ENCODE results near the gene OPRD1.
A peak's percentile ranks its signal among the peaks of the same experiment; 100 is the strongest.

The OPRD1 gene

DNA sequence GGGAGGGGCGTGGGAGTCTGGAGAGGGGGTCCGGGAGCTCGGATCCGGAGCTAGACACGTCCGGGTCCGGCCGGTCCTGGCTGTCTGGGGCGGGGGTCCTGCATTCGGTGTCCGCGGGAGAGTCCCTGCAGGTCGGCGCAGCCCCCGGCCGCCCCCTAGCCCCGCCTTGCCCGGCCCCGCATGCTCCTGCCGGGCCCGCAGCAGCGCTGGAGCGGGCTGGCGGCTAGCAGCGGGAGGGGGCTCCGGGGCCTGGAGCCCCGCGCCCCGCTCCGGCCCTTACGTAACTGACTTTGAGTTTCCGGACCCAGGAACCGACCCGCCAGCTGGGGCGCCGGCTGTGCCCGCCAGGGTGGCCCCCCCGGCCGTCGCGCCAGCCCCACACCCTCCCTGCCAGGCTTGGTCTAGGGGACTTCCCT, 75.5 kb downstream of the OPRD1 start:
- Histone ChIP-seq H3K9me3 (ENCODE audit: control extremely low read depth in 1 of 5, control insufficient read depth in 4 of 5, insufficient read depth in 2 of 5, low read depth in 1 of 5, low read length in 4 of 5) (no peaks in the 10 kb centered on the region), H3K4me3 (ENCODE audit: control insufficient read depth in 1 of 7, extremely low read depth in 1 of 7, insufficient read depth in 4 of 7, low read depth in 2 of 7, low read length in 6 of 7) (peak overlapping the region; percentile 84 to 95 (median 92)), H3K4me1 (ENCODE audit: control extremely low read depth in 1 of 4, control insufficient read depth in 4 of 4, insufficient read depth in 4 of 4, low read length in 3 of 4) (peaks cover 17 to 59% (median 46%) of the 10 kb centered on the region in 4 experiments), H3K27me3 (replicated peaks in 2 of 5; ENCODE audit: control insufficient read depth in 4 of 5, insufficient read depth in 5 of 5, low read length in 4 of 5) (no peaks in the 10 kb centered on the region), H3K27ac (ENCODE audit: insufficient read depth in 1 of 2, low read depth in 1 of 2, low read length in 2 of 2, poor library complexity in 1 of 2, severe bottlenecking in 2 of 2) (peak overlapping the region; percentile 81 to 89), H3K36me3 (ENCODE audit: control insufficient read depth in 4 of 4, insufficient read depth in 4 of 4, low read length in 3 of 4) (peaks cover 0 to 26% (median 1%) of the 10 kb centered on the region in 4 experiments)
- peak in 2 of 3 donors; percentile 81 to 87 for DNase-seq
- under 1% methylated on average over 41 of the region's 41 CpGs for WGBS (ENCODE audit: insufficient coverage)
- CTCF ChIA-PET = interaction anchor here (1.0 to 3.2 kb wide), 6 partner anchors 9 to 1820 kb away, joined by 3 to 13 read pairs (median 4); no protein-coding TSS in a partner anchor
- POLR2A ChIA-PET = interaction anchor here (0.9 to 1.3 kb wide), 4 partner anchors 14 to 145 kb away, joined by 3 to 6 read pairs (median 3); partner anchors contain the start of gene EPB41

DNA sequence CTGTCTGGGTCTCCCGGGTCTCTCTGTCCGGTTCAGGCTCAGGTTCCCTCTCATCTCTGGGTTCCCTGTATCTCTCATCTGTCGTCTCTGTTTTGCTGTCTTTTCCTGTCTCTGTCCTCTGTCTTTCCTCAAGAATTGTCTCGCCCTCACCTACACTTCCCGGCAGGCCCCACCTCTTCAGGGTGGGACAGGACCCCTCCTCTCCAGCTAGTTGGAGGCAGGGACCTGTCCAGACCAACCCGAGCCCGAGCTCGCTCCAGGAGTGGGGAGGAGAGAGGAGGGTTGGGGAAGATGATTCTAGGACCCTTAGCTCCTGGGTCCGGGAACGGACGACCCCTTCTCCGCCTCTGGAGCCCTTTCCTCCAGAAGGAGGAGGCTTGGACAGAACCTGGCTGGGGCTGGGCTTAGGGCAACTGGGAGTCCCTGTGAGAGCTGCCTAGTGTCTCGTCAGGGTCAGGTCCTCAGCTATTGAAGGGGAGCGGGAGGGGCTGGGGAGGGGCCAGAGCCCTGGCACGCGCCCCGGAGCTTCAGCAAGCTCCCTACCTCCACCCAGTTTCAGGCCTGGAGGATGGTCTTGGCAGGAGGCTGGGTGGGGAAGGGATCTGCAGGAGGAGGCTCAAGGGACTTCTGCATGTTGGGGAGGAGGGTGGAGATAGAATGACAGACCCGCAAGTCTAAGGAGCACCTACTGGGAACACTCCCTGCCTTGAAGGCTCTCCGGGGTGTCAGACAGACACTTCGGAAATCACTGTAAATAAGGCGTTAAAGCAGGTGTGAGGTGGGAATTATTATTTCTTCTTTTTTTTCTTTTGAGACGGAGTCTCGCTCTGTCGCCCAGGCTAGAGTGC, 76.1 kb downstream of the OPRD1 start:
- DNase-seq = peak in 2 of 3 donors; percentile 19 to 35
- Histone ChIP-seq H3K4me1 (ENCODE audit: control extremely low read depth in 1 of 4, control insufficient read depth in 4 of 4, insufficient read depth in 4 of 4, low read length in 3 of 4) (peaks cover 17 to 58% (median 46%) of the 10 kb centered on the region in 4 experiments), H3K27ac (ENCODE audit: insufficient read depth in 1 of 2, low read depth in 1 of 2, low read length in 2 of 2, poor library complexity in 1 of 2, severe bottlenecking in 2 of 2) (peak overlapping the region in 1 of 2 experiments; percentile 89), H3K27me3 (replicated peaks in 2 of 5; ENCODE audit: control insufficient read depth in 4 of 5, insufficient read depth in 5 of 5, low read length in 4 of 5) (no peaks in the 10 kb centered on the region), H3K36me3 (ENCODE audit: control insufficient read depth in 4 of 4, insufficient read depth in 4 of 4, low read length in 3 of 4) (peaks cover 0 to 26% (median 1%) of the 10 kb centered on the region in 4 experiments), H3K9me3 (ENCODE audit: control extremely low read depth in 1 of 5, control insufficient read depth in 4 of 5, insufficient read depth in 2 of 5, low read depth in 1 of 5, low read length in 4 of 5) (no peaks in the 10 kb centered on the region), H3K4me3 (ENCODE audit: control insufficient read depth in 1 of 7, extremely low read depth in 1 of 7, insufficient read depth in 4 of 7, low read depth in 2 of 7, low read length in 6 of 7) (peak overlapping the region; percentile 84 to 95 (median 92))
- ChIA-PET CTCF (interaction anchor here (0.7 to 3.2 kb wide), 8 partner anchors 9 to 1820 kb away, joined by 3 to 13 read pairs (median 4); no protein-coding TSS in a partner anchor), POLR2A (interaction anchor here (0.8 to 1.3 kb wide), 4 partner anchors 13 to 39 kb away, joined by 3 to 6 read pairs (median 3); partner anchors contain the start of gene EPB41)
- WGBS (ENCODE audit: insufficient coverage) = 17% methylated on average over 11 of the region's 24 CpGs

DNA sequence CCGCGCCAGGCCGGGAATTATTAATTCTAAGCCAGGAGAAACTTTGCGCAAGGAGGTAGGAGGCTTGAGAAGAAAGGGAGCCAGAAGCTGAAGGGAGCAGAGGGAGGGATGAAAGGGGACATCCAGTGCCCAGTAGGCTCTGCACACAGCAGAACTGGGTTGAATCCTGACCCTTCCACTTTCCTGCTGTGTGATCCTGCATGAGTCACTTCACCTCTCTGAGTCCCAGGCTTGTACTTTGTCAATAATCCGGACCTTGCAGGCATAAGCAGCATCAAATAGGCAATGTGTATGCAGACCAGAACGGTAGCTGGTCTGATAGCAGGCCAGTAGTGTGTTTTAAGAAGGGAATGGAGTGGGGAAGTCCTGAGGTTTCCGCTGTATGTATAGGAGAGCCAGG, 76.9 kb downstream of the OPRD1 start:
- DNase-seq = no peak
- Histone ChIP-seq H3K27me3 (replicated peaks in 2 of 5; ENCODE audit: control insufficient read depth in 4 of 5, insufficient read depth in 5 of 5, low read length in 4 of 5) (no peaks in the 10 kb centered on the region), H3K4me1 (ENCODE audit: control extremely low read depth in 1 of 4, control insufficient read depth in 4 of 4, insufficient read depth in 4 of 4, low read length in 3 of 4) (peaks cover 17 to 50% (median 37%) of the 10 kb centered on the region in 4 experiments), H3K36me3 (ENCODE audit: control insufficient read depth in 4 of 4, insufficient read depth in 4 of 4, low read length in 3 of 4) (peaks cover 0 to 28% (median 3%) of the 10 kb centered on the region in 4 experiments), H3K27ac (ENCODE audit: insufficient read depth in 1 of 2, low read depth in 1 of 2, low read length in 2 of 2, poor library complexity in 1 of 2, severe bottlenecking in 2 of 2) (no peak overlapping the region), H3K9me3 (ENCODE audit: control extremely low read depth in 1 of 5, control insufficient read depth in 4 of 5, insufficient read depth in 2 of 5, low read depth in 1 of 5, low read length in 4 of 5) (no peaks in the 10 kb centered on the region), H3K4me3 (ENCODE audit: control insufficient read depth in 1 of 7, extremely low read depth in 1 of 7, insufficient read depth in 4 of 7, low read depth in 2 of 7, low read length in 6 of 7) (no peak overlapping the region)
- 100% methylated on average over 6 of the region's 7 CpGs for WGBS (ENCODE audit: insufficient coverage)
- POLR2A ChIA-PET = no interaction called here
- CTCF ChIA-PET = interaction anchor here (1.3 to 3.2 kb wide), 5 partner anchors 10 to 144 kb away, joined by 3 to 13 read pairs (median 5); no protein-coding TSS in a partner anchor

DNA sequence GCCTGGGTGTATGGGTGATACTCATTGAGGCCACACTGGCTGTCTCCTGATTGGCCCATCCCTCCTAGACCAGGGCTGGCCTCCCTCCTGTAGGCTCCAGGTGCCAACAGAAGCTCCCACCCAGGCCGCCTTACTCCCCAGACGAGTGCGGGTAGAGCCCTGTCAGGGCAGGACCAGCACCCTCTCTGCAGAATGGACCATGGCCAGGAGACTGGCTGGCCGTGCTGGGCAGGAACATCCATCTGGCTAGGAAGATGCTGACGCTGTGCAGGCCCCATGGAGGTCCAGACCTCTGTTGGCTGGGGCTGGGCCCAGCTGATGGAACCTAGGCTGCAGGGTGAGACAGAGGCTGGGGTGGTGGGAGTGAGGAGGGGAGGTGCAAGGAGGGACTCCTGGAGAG, 77.4 kb downstream of the OPRD1 start:
- Histone ChIP-seq H3K27ac (ENCODE audit: insufficient read depth in 1 of 2, low read depth in 1 of 2, low read length in 2 of 2, poor library complexity in 1 of 2, severe bottlenecking in 2 of 2) (no peak overlapping the region), H3K27me3 (replicated peaks in 2 of 5; ENCODE audit: control insufficient read depth in 4 of 5, insufficient read depth in 5 of 5, low read length in 4 of 5) (no peaks in the 10 kb centered on the region), H3K36me3 (ENCODE audit: control insufficient read depth in 4 of 4, insufficient read depth in 4 of 4, low read length in 3 of 4) (peaks cover 0 to 30% (median 4%) of the 10 kb centered on the region in 4 experiments), H3K4me1 (ENCODE audit: control extremely low read depth in 1 of 4, control insufficient read depth in 4 of 4, insufficient read depth in 4 of 4, low read length in 3 of 4) (peaks cover 17 to 45% (median 33%) of the 10 kb centered on the region in 4 experiments), H3K4me3 (ENCODE audit: control insufficient read depth in 1 of 7, extremely low read depth in 1 of 7, insufficient read depth in 4 of 7, low read depth in 2 of 7, low read length in 6 of 7) (no peak overlapping the region), H3K9me3 (ENCODE audit: control extremely low read depth in 1 of 5, control insufficient read depth in 4 of 5, insufficient read depth in 2 of 5, low read depth in 1 of 5, low read length in 4 of 5) (no peaks in the 10 kb centered on the region)
- ChIA-PET CTCF (interaction anchor here (1.3 to 3.2 kb wide), 5 partner anchors 9 to 144 kb away, joined by 3 to 13 read pairs (median 5); no protein-coding TSS in a partner anchor), POLR2A (no interaction called here)
- DNase-seq = no peak
- WGBS (ENCODE audit: insufficient coverage) = 98% methylated on average over 5 of the region's 5 CpGs

DNA sequence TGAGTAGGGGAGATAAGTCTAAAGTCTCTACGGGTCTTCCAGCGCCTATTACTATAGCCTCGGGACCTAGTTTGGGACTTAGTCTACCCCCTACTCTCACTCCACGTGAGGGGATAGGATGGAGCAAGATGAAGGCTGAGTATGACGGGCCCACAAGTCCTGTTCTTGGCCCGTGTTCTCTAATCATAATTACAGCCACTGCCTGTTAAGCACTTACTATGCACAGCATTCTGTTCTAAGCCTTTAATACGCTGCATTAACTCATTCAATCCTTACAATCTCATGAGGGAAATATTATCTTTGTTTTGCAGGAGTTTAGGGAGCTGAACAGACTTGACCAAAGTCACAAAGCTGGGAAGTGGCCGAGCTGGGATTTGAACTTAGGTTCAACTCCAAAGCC, 78.5 kb downstream of the OPRD1 start:
- no peaks in the 10 kb centered on the region for H3K9me3 ChIP-seq (ENCODE audit: control extremely low read depth in 1 of 5, control insufficient read depth in 4 of 5, insufficient read depth in 2 of 5, low read depth in 1 of 5, low read length in 4 of 5)
- 87% methylated on average over 5 of the region's 8 CpGs for WGBS (ENCODE audit: insufficient coverage)
- H3K4me1 ChIP-seq (ENCODE audit: control extremely low read depth in 1 of 4, control insufficient read depth in 4 of 4, insufficient read depth in 4 of 4, low read length in 3 of 4) = peaks cover 10 to 35% (median 25%) of the 10 kb centered on the region in 4 experiments
- no peak overlapping the region for H3K4me3 ChIP-seq (ENCODE audit: control insufficient read depth in 1 of 7, extremely low read depth in 1 of 7, insufficient read depth in 4 of 7, low read depth in 2 of 7, low read length in 6 of 7)
- ChIA-PET POLR2A (no interaction called here), CTCF (interaction anchor here (1.2 kb wide), 1 partner anchor 19 kb away, joined by 4 read pairs; no protein-coding TSS in a partner anchor)
- H3K27me3 ChIP-seq (replicated peaks in 2 of 5; ENCODE audit: control insufficient read depth in 4 of 5, insufficient read depth in 5 of 5, low read length in 4 of 5) = no peaks in the 10 kb centered on the region
- H3K27ac ChIP-seq (ENCODE audit: insufficient read depth in 1 of 2, low read depth in 1 of 2, low read length in 2 of 2, poor library complexity in 1 of 2, severe bottlenecking in 2 of 2) = no peak overlapping the region
- DNase-seq = no peak
- peaks cover 0 to 34% (median 9%) of the 10 kb centered on the region in 4 experiments for H3K36me3 ChIP-seq (ENCODE audit: control insufficient read depth in 4 of 4, insufficient read depth in 4 of 4, low read length in 3 of 4)

DNA sequence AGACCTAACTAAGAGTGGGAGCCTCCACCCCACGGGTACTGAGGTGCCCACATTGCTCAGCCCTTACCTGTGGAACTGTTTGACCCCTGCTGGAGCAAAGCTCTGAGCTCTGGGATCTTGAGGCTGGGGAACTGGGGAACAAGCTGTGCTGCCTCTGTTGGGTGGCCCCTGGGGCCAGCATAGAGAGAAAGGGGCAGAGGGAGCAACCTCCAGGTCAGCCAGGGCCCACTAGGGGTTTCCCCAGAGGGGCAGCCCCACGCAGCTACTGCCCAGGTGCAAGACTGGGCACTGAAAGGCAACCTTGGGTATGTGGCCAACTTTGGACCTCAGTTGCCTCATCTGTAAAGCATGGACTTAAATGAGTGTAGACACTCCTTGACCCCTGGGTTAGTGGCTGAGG, 78.9 kb downstream of the OPRD1 start:
- Histone ChIP-seq H3K27ac (ENCODE audit: insufficient read depth in 1 of 2, low read depth in 1 of 2, low read length in 2 of 2, poor library complexity in 1 of 2, severe bottlenecking in 2 of 2) (no peak overlapping the region), H3K27me3 (replicated peaks in 2 of 5; ENCODE audit: control insufficient read depth in 4 of 5, insufficient read depth in 5 of 5, low read length in 4 of 5) (no peaks in the 10 kb centered on the region), H3K4me1 (ENCODE audit: control extremely low read depth in 1 of 4, control insufficient read depth in 4 of 4, insufficient read depth in 4 of 4, low read length in 3 of 4) (peaks cover 6 to 31% (median 21%) of the 10 kb centered on the region in 4 experiments), H3K4me3 (ENCODE audit: control insufficient read depth in 1 of 7, extremely low read depth in 1 of 7, insufficient read depth in 4 of 7, low read depth in 2 of 7, low read length in 6 of 7) (no peak overlapping the region), H3K9me3 (ENCODE audit: control extremely low read depth in 1 of 5, control insufficient read depth in 4 of 5, insufficient read depth in 2 of 5, low read depth in 1 of 5, low read length in 4 of 5) (no peaks in the 10 kb centered on the region), H3K36me3 (ENCODE audit: control insufficient read depth in 4 of 4, insufficient read depth in 4 of 4, low read length in 3 of 4) (peaks cover 0 to 34% (median 10%) of the 10 kb centered on the region in 4 experiments)
- POLR2A ChIA-PET = no interaction called here
- DNase-seq = no peak
- CTCF ChIA-PET = interaction anchor here (1.2 to 1.9 kb wide), 3 partner anchors 19 to 312 kb away, joined by 4 to 14 read pairs (median 4); no protein-coding TSS in a partner anchor
- 86% methylated on average over 2 of the region's 2 CpGs for WGBS (ENCODE audit: insufficient coverage)
